Dedifferentiated amniotic fluid mesenchymal stem cell (primary cell): ENCODE results near the gene FAM3A.

ENCODE experiments used
- DNase-seq: peaks from one replicate; pipeline ENCODE4 v3.0.0-alpha.2; 2016; ENCODE audit errors: extremely low spot score

Gene FAM3A

GRCh38 chrX:154534526-154535322, 18.7 kb upstream of the FAM3A start:
- DNase-seq: peak; percentile 65

GRCh38 chrX:154532690-154533089, 16.7 kb upstream of the FAM3A start:
- no peak for DNase-seq

- DNase-seq: no peak
Observed at GRCh38 chrX:154531626-154532025, 15.6 kb upstream of the FAM3A start.

GRCh38 chrX:154530286-154530685, 14.3 kb upstream of the FAM3A start:
- no peak for DNase-seq

- DNase-seq: no peak
Observed at GRCh38 chrX:154529206-154529612, 13.2 kb upstream of the FAM3A start.

GRCh38 chrX:154526901-154527675, 11.1 kb upstream of the FAM3A start:
- peak; percentile 75 for DNase-seq

- DNase-seq: no peak
Observed at GRCh38 chrX:154525606-154526490, 9.8 kb upstream of the FAM3A start.

- DNase-seq: no peak
Observed at GRCh38 chrX:154519389-154519788, 3.4 kb upstream of the FAM3A start.

GRCh38 chrX:154517101-154517781, 1.2 kb upstream of the FAM3A start:
- no peak for DNase-seq

GRCh38 chrX:154516656-154517100, 646 bp upstream of the FAM3A start:
- no peak for DNase-seq

GRCh38 chrX:154515090-154515965, 704 bp downstream of the FAM3A start:
- no peak for DNase-seq

- no peak for DNase-seq
Observed at GRCh38 chrX:154513716-154514115, 2.3 kb downstream of the FAM3A start.

- DNase-seq: no peak
Observed at GRCh38 chrX:154512879-154513553, 3.0 kb downstream of the FAM3A start.

- no peak for DNase-seq
Observed at GRCh38 chrX:154511761-154512160, 4.3 kb downstream of the FAM3A start.

GRCh38 chrX:154509455-154509854, 6.6 kb downstream of the FAM3A start:
- no peak for DNase-seq

GRCh38 chrX:154508384-154508745, 7.7 kb downstream of the FAM3A start:
- no peak for DNase-seq

GRCh38 chrX:154507673-154508383, 8.2 kb downstream of the FAM3A start:
- no peak for DNase-seq

- no peak for DNase-seq
Observed at GRCh38 chrX:154506483-154507332, 9.3 kb downstream of the FAM3A start.
